K562 (cell line): ENCODE data around the gene FADS1. TPM values are rescaled to one million over a fixed set of nuclear protein-coding genes. Genes with fewer than 3 reads are reported as not detected.

ENCODE experiments used
- DIDO1 ChIP-seq: fragments of 450-650 bp; IDR thresholded peaks from 2 replicates; pipeline ENCODE4 v1.6.1; 2016; ENCODE audit warnings: low read depth, missing biosample characterization, missing genetic modification characterization
- DNMT1 ChIP-seq: fragments of 450-650 bp; IDR thresholded peaks from 2 replicates; pipeline ENCODE4 v1.6.1; 2016; ENCODE audit warnings: antibody characterized with exemption, mild to moderate bottlenecking
- ESRRA ChIP-seq: fragments of 450-650 bp; IDR thresholded peaks from 2 replicates; pipeline ENCODE4 v1.6.1; 2014; ENCODE audit warnings: low read depth, mild to moderate bottlenecking, moderate library complexity, borderline replicate concordance
- FOS ChIP-seq: IDR thresholded peaks from 3 replicates; pipeline ENCODE4 v1.6.1; 2011; ENCODE audit not compliant: insufficient read length; ENCODE audit errors: extremely low read depth
- KLF10 ChIP-seq: fragments of 250-450 bp; sonication (Bioruptor Pico); IDR thresholded peaks from 2 replicates; pipeline ENCODE4 v1.6.1; 2021; ENCODE audit warnings: matching md5 sums
- RBM22 ChIP-seq: fragments of 200-400 bp; formaldehyde crosslinking; IDR thresholded peaks from 2 replicates; pipeline ENCODE4 v1.6.1; 2018; ENCODE audit warnings: low read length, low read depth; ENCODE audit not compliant: poor library complexity, severe bottlenecking
- SMARCA4 ChIP-seq: fragments of 450-650 bp; IDR thresholded peaks from 2 replicates; pipeline ENCODE4 v1.6.1; 2016
- ZBTB17 ChIP-seq: fragments of 450-650 bp; formaldehyde crosslinking; IDR thresholded peaks from 2 replicates; pipeline ENCODE4 v1.4.0; 2020; ENCODE audit warnings: mild to moderate bottlenecking
- polyA plus RNA-seq, 8 experiments: library from polyadenylated mRNA; depleted of rRNA in 4 of 8; stranded (reverse) in 5 of 8; unstranded in 3 of 8; fragments of >200 nt; fragmentation: Nextera tagmentation in 2 of 8; fragmentation: Illumina TruSeq in 1 of 8; extraction: Ambion mirVana in 2 of 8; extraction: Trizol in 1 of 8; gene quantifications; 2 replicates each; pipeline versions ENCODE4 v1.2.1 to v1.2.3, GENCODE V29; 2011 to 2014; ENCODE audit warnings: inconsistent platforms in 1 of 8, missing spikeins in 1 of 8
- total RNA-seq, 7 experiments: library from RNA; depleted of rRNA in 6 of 7; stranded (reverse); fragments of >200 nt in 6 of 7; fragmentation: Illumina TruSeq in 2 of 7; extraction: Trizol in 2 of 7; gene quantifications; 2 replicates each; pipeline versions ENCODE4 v1.2.1 to v1.2.3, GENCODE V29; 2011 to 2021; ENCODE audit warnings: low replicate concordance in 1 of 7
- TF ChIP-seq, protein P1 (sequence below), 2 experiments: fragments of 450-650 bp in 1 of 2; IDR thresholded peaks; 2 replicates each; pipeline ENCODE4 v1.6.1; 2011 to 2017; ENCODE audit warnings: low read depth in 2 of 2, antibody characterized with exemption in 1 of 2, borderline replicate concordance in 1 of 2, low read length in 1 of 2, mild to moderate bottlenecking in 1 of 2, mixed read lengths in 1 of 2; ENCODE audit not compliant: control insufficient read depth in 1 of 2
- TF ChIP-seq, protein P2 (sequence below): fragments of 150-350 bp; IDR thresholded peaks from 2 replicates; pipeline ENCODE4 v1.6.1; 2014; ENCODE audit warnings: low read depth, mild to moderate bottlenecking, low read length, borderline replicate concordance
- TF ChIP-seq, protein P3 (sequence below), 3 experiments: fragments of 200-800 bp in 1 of 3; sonication (Bioruptor generic) in 1 of 3; sonication (generic) in 1 of 3; formaldehyde crosslinking in 1 of 3; IDR thresholded peaks; 2 replicates each; pipeline versions ENCODE4 v1.6.1 to v1.8.0; 2016 to 2022; ENCODE audit warnings: mild to moderate bottlenecking in 2 of 3, missing compliant biosample characterization in 2 of 3, missing genetic modification characterization in 2 of 3, missing genetic modification reagents in 1 of 3
- TF ChIP-seq, protein P4 (sequence below): fragments of 450-650 bp; IDR thresholded peaks from 2 replicates; pipeline ENCODE4 v1.6.1; 2018; ENCODE audit warnings: mild to moderate bottlenecking, low read depth; ENCODE audit not compliant: partially characterized antibody

The FADS1 gene
- total and polyA plus RNA-seq, 9 of the 15 experiments (the other 6 are each of a cell fraction or from before 2014, with no cell fraction given): 110 to 864 (median 364) TPM

DNA sequence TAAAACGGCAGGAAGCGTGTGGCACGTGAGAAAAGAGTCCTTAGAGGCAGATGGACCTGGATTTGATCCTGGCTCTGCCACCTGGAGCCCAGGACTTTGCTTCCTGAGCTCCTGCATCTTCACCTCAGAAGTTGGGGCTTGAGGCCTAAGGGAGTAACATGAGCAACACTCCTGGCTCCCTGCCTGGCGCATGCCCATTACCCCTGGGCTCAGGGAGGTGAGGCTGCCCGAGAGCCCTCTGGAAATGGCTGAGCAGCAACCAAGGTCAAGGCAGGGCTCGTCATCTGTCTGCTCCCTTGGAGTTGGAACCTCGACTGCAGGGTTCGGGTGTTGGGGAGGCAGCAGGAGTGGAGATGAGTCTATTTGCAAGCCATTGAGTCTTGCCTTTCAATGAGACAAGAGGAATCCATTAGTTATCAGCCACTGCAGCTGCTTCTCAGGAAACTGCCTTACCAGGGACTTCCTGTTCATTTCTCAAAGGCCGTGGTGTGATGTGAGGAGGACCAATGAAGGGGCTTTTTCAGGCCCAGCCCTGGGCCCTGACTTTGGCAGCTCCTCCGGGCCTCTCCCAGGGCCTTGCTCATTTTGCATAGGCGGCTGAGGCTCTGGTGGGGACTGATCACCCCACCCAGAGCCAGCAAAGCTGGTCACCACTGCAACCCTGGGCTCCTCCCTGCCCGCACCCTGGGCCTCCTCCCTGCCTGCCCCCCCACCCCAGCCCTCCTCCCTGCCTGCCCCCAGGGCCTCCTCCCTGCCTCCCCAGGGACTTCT lies 17.7 kb upstream of the FADS1 start (continued):
- TF ChIP-seq RBM22: no peak
- TF ChIP-seq, protein P1, sequence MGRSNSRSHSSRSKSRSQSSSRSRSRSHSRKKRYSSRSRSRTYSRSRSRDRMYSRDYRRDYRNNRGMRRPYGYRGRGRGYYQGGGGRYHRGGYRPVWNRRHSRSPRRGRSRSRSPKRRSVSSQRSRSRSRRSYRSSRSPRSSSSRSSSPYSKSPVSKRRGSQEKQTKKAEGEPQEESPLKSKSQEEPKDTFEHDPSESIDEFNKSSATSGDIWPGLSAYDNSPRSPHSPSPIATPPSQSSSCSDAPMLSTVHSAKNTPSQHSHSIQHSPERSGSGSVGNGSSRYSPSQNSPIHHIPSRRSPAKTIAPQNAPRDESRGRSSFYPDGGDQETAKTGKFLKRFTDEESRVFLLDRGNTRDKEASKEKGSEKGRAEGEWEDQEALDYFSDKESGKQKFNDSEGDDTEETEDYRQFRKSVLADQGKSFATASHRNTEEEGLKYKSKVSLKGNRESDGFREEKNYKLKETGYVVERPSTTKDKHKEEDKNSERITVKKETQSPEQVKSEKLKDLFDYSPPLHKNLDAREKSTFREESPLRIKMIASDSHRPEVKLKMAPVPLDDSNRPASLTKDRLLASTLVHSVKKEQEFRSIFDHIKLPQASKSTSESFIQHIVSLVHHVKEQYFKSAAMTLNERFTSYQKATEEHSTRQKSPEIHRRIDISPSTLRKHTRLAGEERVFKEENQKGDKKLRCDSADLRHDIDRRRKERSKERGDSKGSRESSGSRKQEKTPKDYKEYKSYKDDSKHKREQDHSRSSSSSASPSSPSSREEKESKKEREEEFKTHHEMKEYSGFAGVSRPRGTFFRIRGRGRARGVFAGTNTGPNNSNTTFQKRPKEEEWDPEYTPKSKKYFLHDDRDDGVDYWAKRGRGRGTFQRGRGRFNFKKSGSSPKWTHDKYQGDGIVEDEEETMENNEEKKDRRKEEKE (IDR thresholded peaks at IDR 0.05; ENCODE audit: borderline replicate concordance in 1 of 2, control insufficient read depth in 1 of 2, low read depth in 2 of 2, low read length in 1 of 2): 0 out of 4 replicates have a peak, but pooled peaks of 1 of the 2 experiments have one; percentile 40
- TF ChIP-seq FOS: no peak
- TF ChIP-seq, protein P2, sequence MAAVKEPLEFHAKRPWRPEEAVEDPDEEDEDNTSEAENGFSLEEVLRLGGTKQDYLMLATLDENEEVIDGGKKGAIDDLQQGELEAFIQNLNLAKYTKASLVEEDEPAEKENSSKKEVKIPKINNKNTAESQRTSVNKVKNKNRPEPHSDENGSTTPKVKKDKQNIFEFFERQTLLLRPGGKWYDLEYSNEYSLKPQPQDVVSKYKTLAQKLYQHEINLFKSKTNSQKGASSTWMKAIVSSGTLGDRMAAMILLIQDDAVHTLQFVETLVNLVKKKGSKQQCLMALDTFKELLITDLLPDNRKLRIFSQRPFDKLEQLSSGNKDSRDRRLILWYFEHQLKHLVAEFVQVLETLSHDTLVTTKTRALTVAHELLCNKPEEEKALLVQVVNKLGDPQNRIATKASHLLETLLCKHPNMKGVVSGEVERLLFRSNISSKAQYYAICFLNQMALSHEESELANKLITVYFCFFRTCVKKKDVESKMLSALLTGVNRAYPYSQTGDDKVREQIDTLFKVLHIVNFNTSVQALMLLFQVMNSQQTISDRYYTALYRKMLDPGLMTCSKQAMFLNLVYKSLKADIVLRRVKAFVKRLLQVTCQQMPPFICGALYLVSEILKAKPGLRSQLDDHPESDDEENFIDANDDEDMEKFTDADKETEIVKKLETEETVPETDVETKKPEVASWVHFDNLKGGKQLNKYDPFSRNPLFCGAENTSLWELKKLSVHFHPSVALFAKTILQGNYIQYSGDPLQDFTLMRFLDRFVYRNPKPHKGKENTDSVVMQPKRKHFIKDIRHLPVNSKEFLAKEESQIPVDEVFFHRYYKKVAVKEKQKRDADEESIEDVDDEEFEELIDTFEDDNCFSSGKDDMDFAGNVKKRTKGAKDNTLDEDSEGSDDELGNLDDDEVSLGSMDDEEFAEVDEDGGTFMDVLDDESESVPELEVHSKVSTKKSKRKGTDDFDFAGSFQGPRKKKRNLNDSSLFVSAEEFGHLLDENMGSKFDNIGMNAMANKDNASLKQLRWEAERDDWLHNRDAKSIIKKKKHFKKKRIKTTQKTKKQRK: no peak
- TF ChIP-seq DIDO1: 0 out of 2 replicates have a peak, but pooled peaks have one; percentile 12
- TF ChIP-seq KLF10 (CRISPR knock-in tag): no peak
- TF ChIP-seq, protein P3, sequence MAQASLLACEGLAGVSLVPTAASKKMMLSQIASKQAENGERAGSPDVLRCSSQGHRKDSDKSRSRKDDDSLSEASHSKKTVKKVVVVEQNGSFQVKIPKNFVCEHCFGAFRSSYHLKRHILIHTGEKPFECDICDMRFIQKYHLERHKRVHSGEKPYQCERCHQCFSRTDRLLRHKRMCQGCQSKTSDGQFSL (CRISPR knock-in tag; IDR thresholded peaks at IDR 0.05): peak; percentile 89
- TF ChIP-seq, protein P3 (tag; IDR thresholded peaks at IDR 0.05): peak; percentile 70 to 91; a peak in 3 of 4 replicates
- no peak; the same call in 1 of the 2 replicates for TF ChIP-seq ESRRA
- peak; percentile 70; the same call in 1 of the 2 replicates for TF ChIP-seq ZBTB17 (CRISPR knock-in tag)
- TF ChIP-seq, protein P4, sequence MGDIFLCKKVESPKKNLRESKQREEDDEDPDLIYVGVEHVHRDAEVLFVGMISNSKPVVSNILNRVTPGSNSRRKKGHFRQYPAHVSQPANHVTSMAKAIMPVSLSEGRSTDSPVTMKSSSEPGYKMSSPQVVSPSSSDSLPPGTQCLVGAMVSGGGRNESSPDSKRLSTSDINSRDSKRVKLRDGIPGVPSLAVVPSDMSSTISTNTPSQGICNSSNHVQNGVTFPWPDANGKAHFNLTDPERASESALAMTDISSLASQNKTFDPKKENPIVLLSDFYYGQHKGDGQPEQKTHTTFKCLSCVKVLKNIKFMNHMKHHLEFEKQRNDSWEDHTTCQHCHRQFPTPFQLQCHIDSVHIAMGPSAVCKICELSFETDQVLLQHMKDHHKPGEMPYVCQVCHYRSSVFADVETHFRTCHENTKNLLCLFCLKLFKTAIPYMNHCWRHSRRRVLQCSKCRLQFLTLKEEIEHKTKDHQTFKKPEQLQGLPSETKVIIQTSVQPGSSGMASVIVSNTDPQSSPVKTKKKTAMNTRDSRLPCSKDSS: no peak
- TF ChIP-seq DNMT1: no peak
- TF ChIP-seq SMARCA4: peak; percentile 70
